ENCODE measurements around the gene PIP4P1. TPM values are rescaled to one million over a fixed set of nuclear protein-coding genes. Genes with fewer than 3 reads are reported as not detected.

The PIP4P1 gene
- total and polyA plus RNA-seq, 2 donors: 18.6 to 53.2 TPM

DNA sequence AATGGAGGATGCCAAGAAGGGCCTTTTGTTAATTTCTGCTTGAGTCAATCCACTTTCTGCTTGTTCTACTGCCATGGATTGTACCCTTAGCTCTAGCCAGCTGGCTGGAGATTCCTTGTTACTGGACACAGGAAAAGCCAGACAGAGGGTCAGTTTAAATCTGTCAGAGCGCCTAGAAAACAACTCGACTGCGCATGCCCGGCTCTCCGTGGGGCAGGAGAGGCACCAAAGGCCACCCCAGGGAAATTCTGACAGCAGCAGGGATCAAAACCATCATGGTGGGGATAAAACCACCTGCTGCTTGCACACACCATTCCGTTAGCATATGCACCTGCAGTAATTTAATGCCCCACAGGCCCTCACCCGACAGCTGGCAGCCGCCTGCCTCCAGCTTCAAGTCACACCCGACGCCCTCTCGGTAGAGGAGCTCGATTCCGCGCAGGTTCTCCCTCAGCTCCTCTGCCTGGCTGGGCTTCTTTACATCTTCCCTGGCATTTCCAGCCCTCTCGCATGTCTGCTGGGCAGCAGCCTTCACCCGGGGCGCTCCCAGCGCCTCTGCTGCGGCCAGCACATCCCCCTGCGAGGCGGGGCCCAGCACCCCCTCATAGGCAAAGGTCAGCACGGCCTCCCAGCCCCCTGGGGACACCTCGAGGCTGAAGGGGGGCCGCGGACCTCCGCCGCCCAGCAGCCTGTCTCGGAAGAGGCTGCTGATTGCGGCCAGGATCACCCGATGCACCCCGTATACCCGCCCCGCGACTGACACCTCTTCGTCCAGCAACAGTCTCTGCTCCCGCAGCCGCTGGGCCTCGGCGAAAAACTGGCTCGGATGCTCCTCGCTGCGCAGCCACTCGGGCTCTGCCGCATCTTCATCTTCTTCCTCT is 26.3 kb downstream of the PIP4P1 start:
- WGBS: 90% methylated on average over 44 of the region's 44 CpGs

DNA sequence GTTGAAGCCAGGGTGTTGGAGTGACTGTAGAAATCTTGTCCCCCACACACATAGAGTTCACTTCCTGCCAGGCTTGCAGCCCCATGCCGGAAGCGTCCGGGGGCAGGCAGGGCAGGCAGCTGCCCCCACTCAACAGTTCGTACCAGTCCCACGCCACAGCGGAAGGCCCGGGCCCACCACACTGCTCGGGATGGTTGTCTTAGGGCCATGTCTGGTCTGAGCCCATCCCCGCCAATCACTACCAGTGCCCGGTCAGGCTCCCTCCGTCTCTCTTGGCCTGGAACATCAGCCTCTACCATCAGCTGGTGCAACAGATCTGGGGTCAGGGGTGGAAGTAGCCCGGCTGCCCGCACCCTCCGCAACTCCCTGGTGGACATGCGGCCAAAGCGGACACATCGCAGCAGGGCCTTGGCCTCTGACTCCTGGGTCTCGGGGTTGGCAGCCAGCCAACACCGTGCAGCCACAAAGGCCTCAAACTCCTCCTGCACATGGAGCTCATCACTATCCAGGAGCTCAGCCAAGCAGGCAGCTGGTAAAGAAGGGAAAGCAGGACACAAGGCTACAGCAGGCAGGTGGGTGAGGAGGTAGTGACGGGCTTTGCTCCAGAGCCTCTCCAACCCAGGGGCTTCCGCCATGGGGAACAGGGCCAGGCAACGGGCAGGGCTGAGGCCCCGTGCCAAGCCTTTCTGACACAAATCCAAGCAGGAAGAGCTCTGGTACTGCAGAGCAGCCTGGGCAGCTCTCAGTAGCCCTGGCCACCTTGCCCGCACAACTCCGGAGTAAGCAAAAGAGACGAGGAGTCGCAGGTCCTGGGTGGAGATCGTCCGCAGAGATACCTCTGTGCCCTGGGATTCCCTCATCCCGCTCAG is 31.2 kb downstream of the PIP4P1 start:
- no peak overlapping the region for H3K4me3 ChIP-seq (ENCODE audit: low read length in 2 of 2)

More for the DNA sequence above, 26.3 kb downstream of the PIP4P1 start:
- no peak overlapping the region for H3K27ac ChIP-seq (ENCODE audit: low read depth in 1 of 2, low read length in 1 of 2)
- no peak for DNase-seq (ENCODE audit: low read depth in 6 of 9, low spot score in 9 of 9)
- H3K4me3 ChIP-seq (ENCODE audit: low read length in 2 of 2): no peak overlapping the region
- H3K9me3 ChIP-seq (ENCODE audit: control insufficient read depth in 2 of 2, insufficient read depth in 1 of 2, low read length in 1 of 2): no peaks in the 10 kb centered on the region
- no peaks in the 10 kb centered on the region for H3K36me3 ChIP-seq (ENCODE audit: control insufficient read depth in 2 of 2, insufficient read depth in 2 of 2, low read length in 1 of 2)
- peaks cover under 1 to 3% of the 10 kb centered on the region in 2 donors for H3K4me1 ChIP-seq (ENCODE audit: control insufficient read depth in 2 of 2, insufficient read depth in 2 of 2, low read length in 2 of 2)
- no peaks in the 10 kb centered on the region for H3K27me3 ChIP-seq (ENCODE audit: control insufficient read depth in 2 of 2, insufficient read depth in 1 of 2, low read length in 1 of 2)

DNA sequence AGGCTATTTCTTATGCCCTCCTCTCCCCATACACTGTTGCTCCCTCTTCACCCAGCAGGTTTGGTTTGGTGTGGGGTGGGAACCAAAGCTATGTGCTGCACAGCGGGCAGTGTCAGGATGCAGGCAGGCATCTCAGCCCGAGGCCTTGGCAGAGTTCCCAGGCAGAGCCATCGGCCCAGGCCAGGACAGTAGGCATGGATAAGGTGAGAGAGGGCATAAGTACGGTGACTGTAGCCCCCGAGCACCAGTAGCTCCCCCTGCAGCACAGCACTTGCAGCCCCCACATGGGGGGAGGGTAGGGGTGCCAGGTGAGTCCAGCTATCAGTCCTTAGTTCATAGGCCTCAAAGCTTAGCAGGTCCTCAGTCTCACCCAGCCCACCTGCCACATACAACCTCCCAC is 32.4 kb downstream of the PIP4P1 start:
- WGBS: 38% methylated on average over 5 of the region's 5 CpGs
- Histone ChIP-seq H3K27ac (ENCODE audit: low read depth in 1 of 2, low read length in 1 of 2) (peak overlapping the region; percentile 75 to 80), H3K36me3 (ENCODE audit: control insufficient read depth in 2 of 2, insufficient read depth in 2 of 2, low read length in 1 of 2) (no peaks in the 10 kb centered on the region), H3K9me3 (ENCODE audit: control insufficient read depth in 2 of 2, insufficient read depth in 1 of 2, low read length in 1 of 2) (no peaks in the 10 kb centered on the region), H3K27me3 (ENCODE audit: control insufficient read depth in 2 of 2, insufficient read depth in 1 of 2, low read length in 1 of 2) (no peaks in the 10 kb centered on the region), H3K4me3 (ENCODE audit: low read length in 2 of 2) (no peak overlapping the region), H3K4me1 (ENCODE audit: control insufficient read depth in 2 of 2, insufficient read depth in 2 of 2, low read length in 2 of 2) (peaks cover 23 to 31% of the 10 kb centered on the region in 2 donors)
- no peak for DNase-seq (ENCODE audit: low read depth in 6 of 9, low spot score in 9 of 9)

More for the DNA sequence above, 31.2 kb downstream of the PIP4P1 start:
- Histone ChIP-seq H3K4me1 (ENCODE audit: control insufficient read depth in 2 of 2, insufficient read depth in 2 of 2, low read length in 2 of 2) (peaks cover 23 to 31% of the 10 kb centered on the region in 2 donors), H3K9me3 (ENCODE audit: control insufficient read depth in 2 of 2, insufficient read depth in 1 of 2, low read length in 1 of 2) (no peaks in the 10 kb centered on the region), H3K27ac (ENCODE audit: low read depth in 1 of 2, low read length in 1 of 2) (peak overlapping the region in 1 of 2 donors; percentile 55), H3K27me3 (ENCODE audit: control insufficient read depth in 2 of 2, insufficient read depth in 1 of 2, low read length in 1 of 2) (no peaks in the 10 kb centered on the region), H3K36me3 (ENCODE audit: control insufficient read depth in 2 of 2, insufficient read depth in 2 of 2, low read length in 1 of 2) (no peaks in the 10 kb centered on the region)
- WGBS: 75% methylated on average over 30 of the region's 30 CpGs
- DNase-seq (ENCODE audit: low read depth in 6 of 9, low spot score in 9 of 9): peak in 1 of 9 donors; percentile 28

DNA sequence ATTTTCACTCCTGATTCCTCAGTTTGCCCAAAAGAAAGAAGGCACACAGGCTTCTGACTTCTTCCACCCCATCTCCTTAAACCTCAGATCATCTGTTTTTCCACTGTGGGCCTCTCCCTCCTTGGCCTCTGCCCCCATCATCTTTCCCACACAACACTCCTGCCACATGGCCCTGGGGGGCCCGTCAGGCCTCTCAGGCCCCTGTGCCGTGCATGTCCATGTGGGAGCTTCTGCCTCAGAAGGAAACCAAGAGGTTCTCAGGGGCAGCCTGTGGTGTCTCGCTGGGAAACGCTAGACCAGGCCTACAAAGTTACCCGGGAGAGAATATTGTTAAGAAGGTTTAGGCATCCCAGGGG is 33.2 kb downstream of the PIP4P1 start:
- Histone ChIP-seq H3K27me3 (ENCODE audit: control insufficient read depth in 2 of 2, insufficient read depth in 1 of 2, low read length in 1 of 2) (no peaks in the 10 kb centered on the region), H3K36me3 (ENCODE audit: control insufficient read depth in 2 of 2, insufficient read depth in 2 of 2, low read length in 1 of 2) (no peaks in the 10 kb centered on the region), H3K4me3 (ENCODE audit: low read length in 2 of 2) (peak overlapping the region in 1 of 2 donors; percentile 21), H3K27ac (ENCODE audit: low read depth in 1 of 2, low read length in 1 of 2) (peak overlapping the region; percentile 76 to 80), H3K4me1 (ENCODE audit: control insufficient read depth in 2 of 2, insufficient read depth in 2 of 2, low read length in 2 of 2) (peaks cover 23 to 31% of the 10 kb centered on the region in 2 donors), H3K9me3 (ENCODE audit: control insufficient read depth in 2 of 2, insufficient read depth in 1 of 2, low read length in 1 of 2) (no peaks in the 10 kb centered on the region)
- WGBS: 34% methylated on average over 5 of the region's 5 CpGs
- no peak for DNase-seq (ENCODE audit: low read depth in 6 of 9, low spot score in 9 of 9)

DNA sequence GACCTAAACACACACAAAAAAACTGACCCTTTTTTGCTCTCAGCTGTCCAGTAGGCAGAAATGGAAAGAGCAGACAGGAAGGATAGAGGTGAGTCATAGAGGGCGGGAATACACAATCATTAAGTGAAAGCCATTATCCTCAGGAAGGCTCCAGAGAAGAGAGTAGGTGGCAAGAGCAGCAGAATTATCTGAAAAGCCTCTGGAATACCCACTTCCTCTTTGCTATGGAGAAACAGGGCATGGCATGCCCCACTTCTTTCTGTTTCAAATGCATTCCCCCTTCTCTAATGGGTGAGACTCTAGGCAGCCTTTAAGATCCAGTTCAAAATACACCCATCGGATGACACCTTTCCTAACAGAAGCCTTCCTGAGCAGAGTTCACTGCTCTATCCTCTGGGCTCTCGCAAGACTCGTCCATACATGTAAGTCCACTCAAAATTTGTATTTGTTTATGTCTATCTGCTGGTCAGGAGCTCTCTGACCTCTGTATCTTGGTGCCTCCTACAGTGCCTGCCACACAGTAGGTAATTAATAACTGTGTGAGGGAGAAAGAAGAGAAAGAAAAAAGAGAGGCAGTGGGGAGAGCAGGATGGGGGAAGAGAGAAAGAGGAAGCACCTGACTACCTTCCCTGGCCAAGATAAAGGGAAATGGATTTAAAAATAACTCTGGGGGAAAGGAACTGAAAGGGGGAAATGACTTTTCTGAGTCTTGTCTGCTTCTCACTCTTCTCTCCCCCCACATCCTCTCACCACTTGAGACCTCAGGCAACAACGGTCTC is 33.8 kb downstream of the PIP4P1 start:
- Histone ChIP-seq H3K27ac (ENCODE audit: low read depth in 1 of 2, low read length in 1 of 2) (peak overlapping the region; percentile 79 to 80), H3K36me3 (ENCODE audit: control insufficient read depth in 2 of 2, insufficient read depth in 2 of 2, low read length in 1 of 2) (no peaks in the 10 kb centered on the region), H3K4me3 (ENCODE audit: low read length in 2 of 2) (no peak overlapping the region), H3K27me3 (ENCODE audit: control insufficient read depth in 2 of 2, insufficient read depth in 1 of 2, low read length in 1 of 2) (no peaks in the 10 kb centered on the region), H3K9me3 (ENCODE audit: control insufficient read depth in 2 of 2, insufficient read depth in 1 of 2, low read length in 1 of 2) (no peaks in the 10 kb centered on the region), H3K4me1 (ENCODE audit: control insufficient read depth in 2 of 2, insufficient read depth in 2 of 2, low read length in 2 of 2) (peaks cover 23 to 31% of the 10 kb centered on the region in 2 donors)
- peak in 6 of 9 donors; percentile 25 to 76 (median 44) for DNase-seq (ENCODE audit: low read depth in 6 of 9, low spot score in 9 of 9)
- 21% methylated on average over 5 of the region's 5 CpGs for WGBS

DNA sequence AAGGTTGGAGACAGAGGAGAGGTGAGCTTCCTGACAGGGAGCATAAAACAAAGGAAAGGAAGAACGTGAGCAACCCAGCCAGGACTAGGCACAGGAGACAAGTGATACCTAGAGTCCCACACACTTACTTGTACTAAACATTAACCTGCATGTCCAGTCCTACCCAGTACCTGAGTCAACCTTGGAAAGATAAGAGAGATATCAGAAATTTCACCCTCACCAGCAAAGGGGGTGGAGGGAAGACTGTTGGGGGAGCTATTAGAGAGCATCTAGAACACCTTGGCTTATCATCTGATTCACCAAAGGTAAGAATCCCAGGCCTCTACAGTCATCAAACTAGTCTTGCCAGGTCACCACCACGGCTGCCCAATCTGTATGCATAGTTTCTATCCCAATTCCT is 36.4 kb downstream of the PIP4P1 start:
- H3K27ac ChIP-seq (ENCODE audit: low read depth in 1 of 2, low read length in 1 of 2): no peak overlapping the region
- WGBS: 70% methylated on average over 2 of the region's 2 CpGs
- H3K4me1 ChIP-seq (ENCODE audit: control insufficient read depth in 2 of 2, insufficient read depth in 2 of 2, low read length in 2 of 2): peaks cover 21 to 28% of the 10 kb centered on the region in 2 donors
- H3K4me3 ChIP-seq (ENCODE audit: low read length in 2 of 2): no peak overlapping the region
- H3K9me3 ChIP-seq (ENCODE audit: control insufficient read depth in 2 of 2, insufficient read depth in 1 of 2, low read length in 1 of 2): no peaks in the 10 kb centered on the region
- H3K36me3 ChIP-seq (ENCODE audit: control insufficient read depth in 2 of 2, insufficient read depth in 2 of 2, low read length in 1 of 2): no peaks in the 10 kb centered on the region
- no peak for DNase-seq (ENCODE audit: low read depth in 6 of 9, low spot score in 9 of 9)
- H3K27me3 ChIP-seq (ENCODE audit: control insufficient read depth in 2 of 2, insufficient read depth in 1 of 2, low read length in 1 of 2): no peaks in the 10 kb centered on the region

DNA sequence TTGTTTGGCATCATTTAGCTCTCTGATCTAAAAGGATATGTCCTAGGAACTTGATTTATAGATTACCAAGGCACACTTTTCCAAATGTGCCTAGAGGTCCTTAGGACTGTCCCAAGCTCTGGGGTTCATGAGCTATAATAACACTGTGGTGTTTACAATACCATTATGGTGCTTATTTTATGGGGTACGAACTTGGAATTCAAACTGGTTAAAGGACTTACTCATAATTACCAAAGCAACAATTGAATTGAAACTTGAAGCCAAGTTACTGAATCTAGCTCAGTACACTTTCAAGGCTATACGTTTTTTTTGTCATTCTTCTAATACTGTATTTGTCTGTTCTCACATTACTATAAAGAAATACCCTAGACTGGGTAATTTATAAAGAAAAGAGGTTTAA is 38.3 kb downstream of the PIP4P1 start:
- no peaks in the 10 kb centered on the region for H3K36me3 ChIP-seq (ENCODE audit: control insufficient read depth in 2 of 2, insufficient read depth in 2 of 2, low read length in 1 of 2)
- DNase-seq (ENCODE audit: low read depth in 6 of 9, low spot score in 9 of 9): no peak
- H3K4me1 ChIP-seq (ENCODE audit: control insufficient read depth in 2 of 2, insufficient read depth in 2 of 2, low read length in 2 of 2): peaks cover 5 to 8% of the 10 kb centered on the region in 2 donors
- WGBS: 81% methylated on average over 2 of the region's 2 CpGs
- no peak overlapping the region for H3K27ac ChIP-seq (ENCODE audit: low read depth in 1 of 2, low read length in 1 of 2)
- no peaks in the 10 kb centered on the region for H3K9me3 ChIP-seq (ENCODE audit: control insufficient read depth in 2 of 2, insufficient read depth in 1 of 2, low read length in 1 of 2)
- H3K27me3 ChIP-seq (ENCODE audit: control insufficient read depth in 2 of 2, insufficient read depth in 1 of 2, low read length in 1 of 2): no peaks in the 10 kb centered on the region
- no peak overlapping the region for H3K4me3 ChIP-seq (ENCODE audit: low read length in 2 of 2)

DNA sequence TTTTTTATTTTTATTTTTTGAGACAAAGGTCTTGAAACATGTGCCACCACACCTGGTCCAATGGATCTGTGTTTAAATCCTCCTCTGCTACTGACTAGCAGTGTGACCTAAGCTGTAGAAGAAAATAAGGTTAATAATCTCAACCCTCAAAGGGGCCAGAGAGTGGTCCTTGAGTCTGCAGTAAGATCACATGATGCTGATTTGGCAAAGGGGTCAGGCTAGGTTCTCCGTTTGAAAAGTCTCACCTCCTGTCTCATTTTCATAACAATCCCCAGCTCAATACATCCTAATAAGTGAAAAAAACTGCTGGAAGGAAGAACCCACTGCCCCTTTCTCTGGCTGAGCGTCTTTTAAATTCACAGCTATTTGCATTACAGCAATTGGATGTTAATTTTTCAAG is 40.0 kb downstream of the PIP4P1 start:
- DNase-seq (ENCODE audit: low read depth in 6 of 9, low spot score in 9 of 9): no peak

More for the DNA sequence above, 40.0 kb downstream of the PIP4P1 start:
- Histone ChIP-seq H3K36me3 (ENCODE audit: control insufficient read depth in 2 of 2, insufficient read depth in 2 of 2, low read length in 1 of 2) (no peaks in the 10 kb centered on the region), H3K4me3 (ENCODE audit: low read length in 2 of 2) (no peak overlapping the region), H3K9me3 (ENCODE audit: control insufficient read depth in 2 of 2, insufficient read depth in 1 of 2, low read length in 1 of 2) (no peaks in the 10 kb centered on the region), H3K4me1 (ENCODE audit: control insufficient read depth in 2 of 2, insufficient read depth in 2 of 2, low read length in 2 of 2) (no peaks in the 10 kb centered on the region), H3K27me3 (ENCODE audit: control insufficient read depth in 2 of 2, insufficient read depth in 1 of 2, low read length in 1 of 2) (no peaks in the 10 kb centered on the region), H3K27ac (ENCODE audit: low read depth in 1 of 2, low read length in 1 of 2) (no peak overlapping the region)
- WGBS: 94% methylated on average over 2 of the region's 2 CpGs

Measured in thymus (tissue), 11 donors.